22Rv1 (cell line): ENCODE results near the gene ARPP19.

Source experiments
- CTCF ChIP-seq: fragments of 450-650 bp; IDR thresholded peaks from 2 replicates; pipeline ENCODE4 v1.5.1; 2017; ENCODE audit warnings: mild to moderate bottlenecking
- ZFX ChIP-seq: fragments of 450-650 bp; IDR thresholded peaks from 2 replicates; pipeline ENCODE4 v1.6.1; 2017; ENCODE audit warnings: antibody characterized with exemption, borderline replicate concordance

GRCh38 chr15:52514482-52514881, 54.3 kb downstream of the ARPP19 start:
- TF ChIP-seq CTCF, result no peak
- TF ChIP-seq ZFX, result no peak
